A673 (cell line): ENCODE measurements around the gene CCDC116. TPM values are rescaled to one million over a fixed set of nuclear protein-coding genes. Genes with fewer than 3 reads are reported as not detected.
"Not testable (repeated sequence)": the region's sequence is repeated elsewhere in the genome, so short reads cannot be mapped to it uniquely, and the experiment has no call there.

ENCODE experiments used
- BruUV-seq: library from RNA; stranded (reverse); fragments of 400-500 nt; replicated peaks from 2 replicates; lab custom pipeline; 2021; lab: Mats Ljungman, UMichigan
- CTCF ChIA-PET: fragments of 300-600 bp; sonication (Branson Sonifier 250); formaldehyde crosslinking; loops from one replicate; lab custom pipeline; 2022; ENCODE audit warnings: antibody characterized with exemption; lab: Charles Lee
- POLR2A ChIA-PET: fragments of 300-600 bp; sonication (Branson Sonifier 250); formaldehyde crosslinking; loops from one replicate; lab custom pipeline; 2022; ENCODE audit warnings: antibody characterized with exemption; ENCODE audit not compliant: low non-redundant PET; lab: Charles Lee
- DNase-seq: peaks from one replicate; pipeline ENCODE4 v3.0.0-alpha.2; 2015; ENCODE audit warnings: low spot score
- H3K27ac ChIP-seq: fragments of 200-600 bp; sonication (generic); 2 replicates; pipeline ENCODE4 v1.5.1; 2016; ENCODE audit warnings: mixed run types, low read depth, mild to moderate bottlenecking, mixed read lengths, antibody characterized with exemption, low read length; ENCODE audit not compliant: poor library complexity, severe bottlenecking
- H3K27me3 ChIP-seq: fragments of 200-600 bp; sonication (generic); replicated peaks from 2 replicates; pipeline ENCODE4 v1.6.1; 2017; ENCODE audit warnings: mixed run types, low read depth, mild to moderate bottlenecking, mixed read lengths, antibody characterized with exemption, low read length; ENCODE audit not compliant: insufficient read depth, poor library complexity
- H3K36me3 ChIP-seq: fragments of 200-600 bp; sonication (generic); 2 replicates; pipeline ENCODE4 v1.6.1; 2016; ENCODE audit warnings: mixed run types, mild to moderate bottlenecking, mixed read lengths, antibody characterized with exemption, low read length; ENCODE audit not compliant: insufficient read depth, poor library complexity, severe bottlenecking
- H3K4me1 ChIP-seq: fragments of 200-600 bp; sonication (generic); 2 replicates; pipeline ENCODE4 v1.6.1; 2017; ENCODE audit warnings: mixed run types, mild to moderate bottlenecking, mixed read lengths, antibody characterized with exemption, low read length; ENCODE audit not compliant: insufficient read depth, poor library complexity, severe bottlenecking
- H3K4me3 ChIP-seq: fragments of 200-600 bp; sonication (generic); 2 replicates; pipeline ENCODE4 v1.5.1; 2016; ENCODE audit warnings: low read depth, mixed run types, mild to moderate bottlenecking, mixed read lengths, low read length; ENCODE audit not compliant: poor library complexity, severe bottlenecking
- H3K9me3 ChIP-seq: fragments of 200-600 bp; sonication (generic); 2 replicates; pipeline ENCODE4 v1.6.1; 2016; ENCODE audit warnings: mixed run types, low read depth, mild to moderate bottlenecking, mixed read lengths, antibody characterized with exemption, low read length; ENCODE audit not compliant: poor library complexity, severe bottlenecking
- EZH2 ChIP-seq: fragments of 200-600 bp; sonication (generic); IDR thresholded peaks from 2 replicates; pipeline ENCODE4 v1.6.1; 2017; ENCODE audit warnings: borderline replicate concordance, low read depth, mild to moderate bottlenecking, mixed read lengths, antibody characterized with exemption, low read length; ENCODE audit not compliant: poor library complexity, severe bottlenecking
- intact Hi-C: fragments of 100-400 bp; cut with micrococcal nuclease; formaldehyde crosslinking; loops from one replicate; pipeline ENCODE4 v1.10.0; 2022; ENCODE audit not compliant: unreplicated experiment
- total RNA-seq: library from RNA; stranded (reverse); gene quantifications from 2 replicates; pipeline ENCODE4 v1.2.3, GENCODE V29; 2021
- TF ChIP-seq, protein P1 (sequence below): fragments of 300-800, 200-600 bp; sonication (generic); conservative IDR thresholded peaks from 2 replicates; pipeline ENCODE4 v1.5.1; 2017; ENCODE audit warnings: low read depth, mild to moderate bottlenecking, antibody characterized with exemption, low read length, moderate library complexity, mixed read lengths

CCDC116 gene
- total RNA-seq, 1 experiment from 2014 or later, result 1.3 TPM

DNA sequence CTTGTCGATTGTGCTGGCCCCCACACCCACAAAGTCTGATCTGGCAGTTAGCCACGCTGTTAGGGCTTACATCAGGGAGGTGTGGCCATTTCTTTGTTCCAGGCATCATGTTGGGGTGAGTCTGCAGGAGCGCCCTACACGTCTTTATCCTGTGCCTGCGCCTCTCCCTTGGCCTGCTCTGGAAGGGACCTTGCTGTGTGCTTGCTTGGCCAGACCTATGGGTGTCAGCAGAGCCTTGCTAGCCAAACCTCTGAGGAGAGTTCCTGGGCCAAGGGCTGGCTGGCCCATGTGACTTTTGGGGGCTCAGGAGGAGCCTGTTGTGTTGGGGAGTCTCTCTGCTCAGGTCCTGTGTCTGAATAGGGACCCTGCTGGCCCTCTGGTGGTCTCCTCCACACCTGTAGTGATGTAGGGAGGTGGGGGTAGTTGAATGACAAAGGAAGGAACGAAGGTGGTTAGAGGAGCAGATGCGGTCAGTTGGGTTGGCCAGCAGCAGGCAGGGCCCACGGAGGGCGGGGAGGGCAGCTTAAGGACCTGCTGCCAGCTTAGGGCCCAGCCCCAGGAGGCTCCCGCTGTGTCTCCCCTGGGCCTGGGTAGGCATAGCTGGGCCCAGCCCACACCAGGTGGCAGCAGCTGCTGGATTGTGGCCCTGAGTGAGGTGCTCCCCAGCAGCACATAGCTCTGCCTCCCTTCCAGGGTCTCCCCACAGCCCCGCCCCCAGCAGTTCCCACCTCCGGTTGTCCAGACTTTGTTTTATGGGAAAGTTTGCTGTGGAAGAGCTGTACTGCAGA is 41.2 kb downstream of the CCDC116 start:
- intact Hi-C loops, result no loop called here
- ChIA-PET CTCF (no interaction called here), POLR2A (no interaction called here)
- Histone ChIP-seq H3K4me3 (no peak overlapping the region), H3K27ac (no peak overlapping the region), H3K4me1 (no peaks in the 10 kb centered on the region), H3K9me3 (no peaks in the 10 kb centered on the region), H3K36me3 (peaks cover 24% of the 10 kb centered on the region), H3K27me3 (no peaks in the 10 kb centered on the region)
- BruUV-seq, result no TSS peak
- DNase-seq, result no peak
- no peak for TF ChIP-seq EZH2
- TF ChIP-seq, protein P1, sequence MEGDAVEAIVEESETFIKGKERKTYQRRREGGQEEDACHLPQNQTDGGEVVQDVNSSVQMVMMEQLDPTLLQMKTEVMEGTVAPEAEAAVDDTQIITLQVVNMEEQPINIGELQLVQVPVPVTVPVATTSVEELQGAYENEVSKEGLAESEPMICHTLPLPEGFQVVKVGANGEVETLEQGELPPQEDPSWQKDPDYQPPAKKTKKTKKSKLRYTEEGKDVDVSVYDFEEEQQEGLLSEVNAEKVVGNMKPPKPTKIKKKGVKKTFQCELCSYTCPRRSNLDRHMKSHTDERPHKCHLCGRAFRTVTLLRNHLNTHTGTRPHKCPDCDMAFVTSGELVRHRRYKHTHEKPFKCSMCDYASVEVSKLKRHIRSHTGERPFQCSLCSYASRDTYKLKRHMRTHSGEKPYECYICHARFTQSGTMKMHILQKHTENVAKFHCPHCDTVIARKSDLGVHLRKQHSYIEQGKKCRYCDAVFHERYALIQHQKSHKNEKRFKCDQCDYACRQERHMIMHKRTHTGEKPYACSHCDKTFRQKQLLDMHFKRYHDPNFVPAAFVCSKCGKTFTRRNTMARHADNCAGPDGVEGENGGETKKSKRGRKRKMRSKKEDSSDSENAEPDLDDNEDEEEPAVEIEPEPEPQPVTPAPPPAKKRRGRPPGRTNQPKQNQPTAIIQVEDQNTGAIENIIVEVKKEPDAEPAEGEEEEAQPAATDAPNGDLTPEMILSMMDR, result no peak

DNA sequence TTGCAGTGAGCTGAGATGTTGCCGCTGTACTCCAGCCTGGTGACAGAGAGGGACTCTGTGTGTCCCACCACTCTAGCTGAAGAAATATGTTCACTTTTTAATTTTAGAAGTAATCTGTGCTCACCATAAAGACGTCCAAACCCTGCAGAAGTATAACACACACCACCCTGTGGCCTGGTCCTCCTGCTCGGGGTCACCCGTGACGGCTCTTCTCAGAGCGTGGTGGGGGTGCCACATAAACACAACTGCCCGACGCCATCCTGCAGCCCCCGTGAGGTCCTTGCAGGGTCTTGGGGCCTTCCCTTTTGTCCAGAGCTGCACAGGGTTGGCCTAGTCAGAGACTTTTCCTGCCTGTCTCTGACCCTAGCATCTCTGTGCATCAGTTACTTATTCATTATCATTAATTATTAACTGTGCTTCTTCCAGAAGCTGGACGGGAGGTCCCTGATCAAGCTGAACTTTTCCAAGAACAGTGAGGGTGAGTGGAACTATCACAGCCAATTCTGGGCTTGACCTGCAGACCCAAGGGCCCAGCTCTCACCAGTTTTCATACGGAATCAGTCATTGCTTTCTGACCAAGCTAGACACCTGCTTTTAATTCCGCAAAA is 42.2 kb downstream of the CCDC116 start:
- H3K9me3 ChIP-seq, result no peaks in the 10 kb centered on the region
- ChIA-PET CTCF (no interaction called here), POLR2A (no interaction called here)
- TF ChIP-seq EZH2, result no peak
- TF ChIP-seq, protein P1, result no peak
- BruUV-seq, result no TSS peak
- no peak overlapping the region for H3K4me3 ChIP-seq
- intact Hi-C loops, result no loop called here
- H3K4me1 ChIP-seq, result no peaks in the 10 kb centered on the region
- no peak for DNase-seq
- no peaks in the 10 kb centered on the region for H3K27me3 ChIP-seq
- H3K36me3 ChIP-seq, result peaks cover 24% of the 10 kb centered on the region
- no peak overlapping the region for H3K27ac ChIP-seq

DNA sequence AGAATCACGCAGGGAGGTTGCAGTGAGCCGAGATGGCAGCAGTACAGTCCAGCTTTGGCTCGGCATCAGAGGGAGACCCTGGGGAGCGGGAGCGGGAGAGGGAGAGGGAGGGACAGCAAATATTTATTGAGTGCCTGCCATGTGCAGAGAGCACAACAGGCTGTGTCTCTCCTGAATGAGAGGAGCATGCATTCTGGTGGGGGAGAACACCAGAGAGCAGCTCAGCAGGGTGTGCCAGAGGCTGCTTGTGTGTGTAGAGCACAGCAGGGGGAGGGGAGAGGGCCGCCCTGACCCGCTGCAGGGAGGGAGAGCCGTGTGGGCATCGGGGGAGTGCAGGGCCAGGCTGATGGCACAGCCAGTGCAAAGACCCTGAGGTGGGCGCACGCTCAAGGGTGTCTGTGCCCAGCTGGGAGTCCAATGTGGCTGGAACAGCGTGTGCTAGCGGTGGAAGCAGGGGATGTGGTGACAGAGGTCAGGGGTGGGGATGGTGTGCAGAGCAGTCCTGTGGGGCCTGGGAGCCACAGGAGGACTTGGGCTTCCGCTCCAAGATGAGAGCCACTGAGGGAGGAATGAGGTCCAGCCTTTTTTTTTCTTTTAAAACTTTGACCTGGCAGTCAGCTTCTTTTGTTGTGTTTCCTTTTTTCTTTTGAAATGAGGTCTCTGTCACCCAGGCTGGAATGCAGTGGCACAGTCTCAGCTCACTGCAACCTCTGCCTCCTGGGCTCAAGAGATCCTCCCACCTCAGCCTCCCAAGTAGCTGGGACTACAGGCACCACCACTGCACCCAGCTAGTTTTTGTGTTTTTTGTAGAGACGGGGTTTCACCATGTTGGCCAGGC is 45.3 kb downstream of the CCDC116 start:
- Histone ChIP-seq H3K4me1 (no peaks in the 10 kb centered on the region), H3K9me3 (no peaks in the 10 kb centered on the region), H3K27ac (no peak overlapping the region), H3K4me3 (no peak overlapping the region), H3K36me3 (peaks cover 7% of the 10 kb centered on the region), H3K27me3 (no peaks in the 10 kb centered on the region)
- no peak for TF ChIP-seq EZH2
- TF ChIP-seq, protein P1, result no peak
- intact Hi-C loops, result no loop called here
- CTCF ChIA-PET, result no interaction called here
- no peak for DNase-seq
- POLR2A ChIA-PET, result no interaction called here
- BruUV-seq, result no TSS peak

DNA sequence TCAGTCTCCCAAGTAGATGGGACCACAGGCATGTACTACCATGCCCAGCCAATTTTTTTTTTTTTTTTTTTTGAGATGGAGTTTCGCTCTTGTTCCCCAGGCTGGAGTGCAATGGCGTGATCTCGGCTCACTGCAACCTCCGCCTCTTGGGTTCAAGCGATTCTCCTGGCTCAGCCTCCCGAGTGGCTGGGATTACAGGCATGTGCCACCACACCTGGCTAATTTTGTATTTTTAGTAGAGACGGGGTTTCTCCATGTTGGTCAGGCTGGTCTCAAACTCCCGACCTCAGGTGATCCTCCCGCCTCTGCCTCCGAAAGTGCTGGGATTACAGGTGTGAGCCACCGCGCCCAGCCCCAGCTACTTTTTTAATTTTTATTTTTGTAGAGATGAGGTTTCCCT is 46.3 kb downstream of the CCDC116 start:
- H3K4me1 ChIP-seq, H3K9me3 ChIP-seq, DNase-seq, POLR2A ChIA-PET, intact Hi-C loops, CTCF ChIA-PET, BruUV-seq, H3K27ac ChIP-seq, H3K27me3 ChIP-seq, H3K4me3 ChIP-seq: not testable (repeated sequence)
- peaks cover 10% of the 10 kb centered on the region for H3K36me3 ChIP-seq
